SU-DHL-6 (cell line): ENCODE data around the gene PTPRQ.

Source experiments
- CTCF ChIP-seq: fragments of 200-600 bp; sonication (generic); IDR thresholded peaks from one replicate; pipeline ENCODE4 v1.5.1; 2017; ENCODE audit warnings: antibody characterized with exemption, mild to moderate bottlenecking, low read length, moderate library complexity; ENCODE audit not compliant: insufficient read depth, poor library complexity, severe bottlenecking
- EZH2phosphoT487 ChIP-seq: fragments of 200-600 bp; sonication (generic), shearing (Covaris generic); conservative IDR thresholded peaks from 2 replicates; pipeline ENCODE4 v1.6.1; 2018; ENCODE audit warnings: mild to moderate bottlenecking, antibody characterized with exemption, low read length, moderate library complexity, mixed read lengths

DNA sequence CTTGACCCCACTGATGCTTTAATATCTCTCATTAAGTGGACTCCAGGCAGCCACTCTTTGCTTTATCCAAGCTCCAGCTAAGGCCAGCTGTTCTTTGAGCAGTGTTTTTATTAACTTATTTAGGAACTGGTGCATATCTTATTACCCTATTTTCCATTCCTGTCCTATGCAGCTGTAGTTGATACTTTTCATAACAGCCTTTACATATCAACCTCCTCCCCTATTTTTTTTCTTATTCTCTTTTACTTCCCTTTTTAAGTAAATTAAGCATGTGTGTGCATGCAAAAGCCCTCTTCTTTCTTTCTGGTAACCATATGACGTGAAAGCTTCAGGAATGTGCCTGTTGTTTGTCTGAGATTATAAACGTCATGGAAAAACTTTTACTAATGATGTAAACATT, 121.2 kb downstream of the PTPRQ start:
- TF ChIP-seq CTCF (no peak), EZH2phosphoT487 (no peak)
